Ovary (tissue), 9 donors: ENCODE results near the gene GRAMD2A. TPM values are rescaled to one million over a fixed set of nuclear protein-coding genes. Genes with fewer than 3 reads are reported as not detected.

Source experiments
- DNase-seq, 5 donors: peaks; one replicate each; pipeline ENCODE4 v3.0.0-alpha.2; 2019 to 2020
- H3K27ac ChIP-seq, 2 donors: fragments of 200-600 bp; one replicate each; pipeline versions ENCODE4 v1.5.1 to v1.8.0; 2019 to 2022
- H3K27me3 ChIP-seq: fragments of 200-600 bp; one replicate; pipeline ENCODE4 v1.8.0; 2022
- H3K36me3 ChIP-seq: fragments of 200-600 bp; sonication (generic); one replicate; pipeline ENCODE4 v1.5.1; 2019
- H3K4me1 ChIP-seq: one replicate; pipeline ENCODE4 v1.8.1; 2013; ENCODE audit warnings: mild to moderate bottlenecking, moderate library complexity; ENCODE audit not compliant: insufficient read depth
- H3K4me3 ChIP-seq: fragments of 200-600 bp; sonication (generic); one replicate; pipeline ENCODE4 v1.5.1; 2017
- H3K9me3 ChIP-seq, 2 donors: fragments of 200-600 bp in 1 of 2; sonication (generic) in 1 of 2; one replicate each; pipeline versions ENCODE4 v1.5.1 to v1.8.1; 2013 to 2019; ENCODE audit warnings: mild to moderate bottlenecking in 1 of 2, moderate library complexity in 1 of 2
- EP300 ChIP-seq: sonication (generic); formaldehyde crosslinking; IDR thresholded peaks from one replicate; pipeline ENCODE4 v1.6.1; 2017; ENCODE audit warnings: antibody characterized with exemption
- POLR2A ChIP-seq: fragments of 450-650 bp; IDR thresholded peaks from one replicate; pipeline ENCODE4 v1.6.1; 2017; ENCODE audit warnings: antibody characterized with exemption, mild to moderate bottlenecking, moderate library complexity
- WGBS, 3 donors: extraction: QIAGEN DNeasy Blood & Tissue Kit in 1 of 3; methylation state at CpG; one replicate each; pipeline versions ENCODE4 v1.1.5 to v1.1.7; 2013 to 2017; 5-methylcytosine and 5-hydroxymethylcytosine counted together
- intact Hi-C, 4 donors: fragments of 100-400 bp; cut with DNase I; formaldehyde crosslinking; loops; one replicate each; pipeline versions ENCODE4 v1.11.0 to v1.15.1; 2022 to 2023
- polyA plus RNA-seq, 2 donors: library from polyadenylated mRNA; stranded (reverse); fragments of 200-250 nt in 1 of 2; fragments of 350-450 nt in 1 of 2; fragmentation: Illumina TruSeq in 1 of 2; extraction: RNeasy Lipid Tissue Mini Kit (QIAGEN cat#74804) in 1 of 2; gene quantifications; one replicate each; pipeline ENCODE4 v1.2.3, GENCODE V29; 2013 to 2014
- total RNA-seq, 7 donors: library from RNA; depleted of rRNA in 2 of 7; stranded (reverse); fragments of >200 nt in 2 of 7; fragmentation: NEBNext Ultra II Directional in 3 of 7; extraction: Animal tissue kit (Norgen Biotek cat#: 25700) in 3 of 7; gene quantifications; one replicate each; pipeline versions ENCODE4 v1.1.0 to v1.2.4, GENCODE V29; 2016 to 2023
- TF ChIP-seq, protein P1 (sequence below), 3 donors: fragments of 450-650 bp in 2 of 3; fragments of 200-600 bp in 1 of 3; IDR thresholded peaks; one replicate each; pipeline versions ENCODE4 v1.5.1 to v1.8.0; 2016 to 2022; ENCODE audit warnings: antibody characterized with exemption in 3 of 3, mild to moderate bottlenecking in 1 of 3
- donor health status: DM: no; HTN: no; CAD: no; lungs with moderate emphysema.
- donor health status: DM: no; HTN: no; CAD: no.
- donor health status: Bipolar disorder and iron deficiency.
- donor health status: DM: yes; HTN: yes; CAD: no.
- donor health status: DM: no; HTN: no; CAD: no.
- donor health status: DM: yes; HTN: yes; CAD: no.

The GRAMD2A gene
- total and polyA plus RNA-seq, 9 donors = 0.08 to 8.5 (median 1.4) TPM

GRCh38 chr15:72231833-72232478, 34.4 kb upstream of the GRAMD2A start:
- no peak for DNase-seq
- H3K9me3 ChIP-seq = no peaks in the 10 kb centered on the region
- no peaks in the 10 kb centered on the region for H3K36me3 ChIP-seq
- intact Hi-C loops = loop anchor here in 2 of 4 donors (2.0 to 5.0 kb wide), 2 partner anchors 40 to 41 kb away; partner anchors contain the start of gene PARP6 (in 2 of the 2)
- no peaks in the 10 kb centered on the region for H3K27me3 ChIP-seq
- WGBS, 3 donors = 1 to 3% (median 2%) methylated on average over 16 of the region's 16 CpGs
- H3K4me3 ChIP-seq = peak overlapping the region; percentile 88
- H3K27ac ChIP-seq = peak overlapping the region; percentile 90 to 99
- H3K4me1 ChIP-seq = peaks cover 14% of the 10 kb centered on the region
- TF ChIP-seq POLR2A (no peak), EP300 (no peak)
- TF ChIP-seq, protein P1, sequence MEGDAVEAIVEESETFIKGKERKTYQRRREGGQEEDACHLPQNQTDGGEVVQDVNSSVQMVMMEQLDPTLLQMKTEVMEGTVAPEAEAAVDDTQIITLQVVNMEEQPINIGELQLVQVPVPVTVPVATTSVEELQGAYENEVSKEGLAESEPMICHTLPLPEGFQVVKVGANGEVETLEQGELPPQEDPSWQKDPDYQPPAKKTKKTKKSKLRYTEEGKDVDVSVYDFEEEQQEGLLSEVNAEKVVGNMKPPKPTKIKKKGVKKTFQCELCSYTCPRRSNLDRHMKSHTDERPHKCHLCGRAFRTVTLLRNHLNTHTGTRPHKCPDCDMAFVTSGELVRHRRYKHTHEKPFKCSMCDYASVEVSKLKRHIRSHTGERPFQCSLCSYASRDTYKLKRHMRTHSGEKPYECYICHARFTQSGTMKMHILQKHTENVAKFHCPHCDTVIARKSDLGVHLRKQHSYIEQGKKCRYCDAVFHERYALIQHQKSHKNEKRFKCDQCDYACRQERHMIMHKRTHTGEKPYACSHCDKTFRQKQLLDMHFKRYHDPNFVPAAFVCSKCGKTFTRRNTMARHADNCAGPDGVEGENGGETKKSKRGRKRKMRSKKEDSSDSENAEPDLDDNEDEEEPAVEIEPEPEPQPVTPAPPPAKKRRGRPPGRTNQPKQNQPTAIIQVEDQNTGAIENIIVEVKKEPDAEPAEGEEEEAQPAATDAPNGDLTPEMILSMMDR (IDR thresholded peaks at IDR 0.05) = no peak

DNA sequence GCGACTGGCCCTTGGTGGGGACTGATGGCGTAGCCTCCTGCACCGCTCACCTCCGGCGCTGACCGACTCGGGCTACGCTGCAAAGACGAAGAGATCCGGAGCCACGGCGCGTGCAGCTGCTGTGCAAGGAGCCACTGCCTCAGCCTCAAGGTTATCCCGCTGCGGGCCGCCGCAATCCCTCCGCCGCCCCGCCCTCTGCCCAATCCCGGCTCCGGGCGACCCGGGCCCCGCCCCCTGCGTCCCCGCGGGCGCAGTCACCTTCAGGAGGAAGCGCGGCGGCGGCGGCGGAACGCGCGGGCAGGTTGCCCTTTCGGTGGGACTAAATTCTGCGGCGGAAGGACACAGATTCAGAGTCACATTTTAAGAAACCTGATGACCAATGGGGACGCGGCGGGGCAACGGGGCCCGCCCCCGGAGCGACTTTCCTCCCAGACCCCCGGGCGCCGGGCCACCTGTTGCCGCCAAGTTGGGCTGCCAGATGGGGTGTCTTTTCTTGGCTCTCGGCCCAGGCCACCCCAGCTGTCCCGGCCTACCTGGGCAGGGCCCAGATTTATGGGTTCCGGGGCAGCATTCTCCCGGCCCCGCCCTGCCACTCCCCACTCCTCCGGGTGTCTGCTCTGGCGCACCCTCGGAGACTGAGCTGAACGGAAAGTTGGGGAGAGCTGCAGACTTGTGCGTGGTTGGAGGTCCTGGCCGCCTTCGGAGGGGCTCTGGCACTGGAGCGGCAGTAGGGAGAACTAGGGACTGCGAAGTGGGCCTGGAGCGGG, 33.7 kb upstream of the GRAMD2A start, which contains the start of gene PKM:
Gene PKM, minus strand, starts transcription at position 125 of the 767 bp plus-strand sequence. CDS start 12,093 bp downstream, outside the sequence.
- Histone ChIP-seq H3K27ac (peak within 1 kb of the TSS; percentile 90 to 99), H3K4me3 (peak within 1 kb of the TSS; percentile 88), H3K36me3 (no peaks in the 10 kb centered on the region), H3K4me1 (peaks cover 18% of the 10 kb centered on the region), H3K9me3 (no peaks in the 10 kb centered on the region), H3K27me3 (no peaks in the 10 kb centered on the region)
- peak; percentile 93 to 97 (median 94) for DNase-seq
- intact Hi-C loops = loop anchor here in 2 of 4 donors (2.0 to 5.0 kb wide), 2 partner anchors 41 to 42 kb away; partner anchors contain the start of gene PARP6 (in 2 of the 2)
- 0 to 1% (median 1%) methylated on average over 52 to 67 of the region's 67 CpGs for WGBS, 3 donors
- TF ChIP-seq, protein P1 (IDR thresholded peaks at IDR 0.05) = no peak
- peak; percentile 88 for TF ChIP-seq POLR2A

DNA sequence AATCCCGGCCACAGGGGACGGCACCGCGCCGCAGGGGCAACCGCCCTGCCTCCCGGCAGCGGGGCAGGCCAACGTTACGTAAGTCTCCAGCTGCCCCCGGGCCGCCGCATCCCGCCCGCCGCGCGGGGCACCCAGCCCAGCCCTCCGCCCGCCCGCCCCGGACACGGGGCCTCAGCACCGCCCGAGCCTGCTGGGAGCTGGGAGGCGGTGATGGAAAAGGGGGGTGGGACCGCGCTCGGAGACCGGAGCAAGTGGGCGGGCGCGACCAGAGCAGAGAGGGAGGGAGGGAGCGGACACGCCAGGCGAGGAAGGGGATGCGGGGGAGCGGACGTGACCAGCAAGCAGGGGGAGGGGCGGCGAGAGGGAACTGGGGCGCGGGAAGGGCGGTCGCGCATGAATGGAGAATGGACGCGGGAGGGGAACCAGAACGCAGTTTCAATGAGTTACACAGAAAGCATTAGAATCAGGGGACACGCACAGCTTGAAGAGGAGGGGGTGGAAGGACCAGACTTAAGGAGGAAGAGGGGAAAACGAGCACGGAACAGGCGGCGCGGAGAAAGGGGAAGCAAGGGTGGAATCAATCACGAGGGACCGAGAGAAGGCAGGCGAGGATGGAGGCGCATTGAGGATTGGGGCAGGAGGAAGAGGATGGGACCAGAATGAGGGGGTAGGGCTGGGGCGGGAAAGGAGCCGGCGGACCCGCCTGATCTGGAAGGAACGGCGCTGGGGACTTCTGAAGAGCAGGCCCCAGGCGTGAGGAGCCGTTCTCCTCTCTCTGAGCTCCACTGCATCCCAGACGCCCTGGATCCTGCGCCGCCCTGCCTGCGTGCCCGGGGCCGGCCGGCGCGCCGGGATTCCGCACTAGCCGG, 32.8 kb upstream of the GRAMD2A start:
- Histone ChIP-seq H3K4me3 (peak overlapping the region; percentile 88), H3K27ac (peak overlapping the region; percentile 90 to 99), H3K4me1 (peaks cover 20% of the 10 kb centered on the region), H3K36me3 (no peaks in the 10 kb centered on the region), H3K27me3 (no peaks in the 10 kb centered on the region), H3K9me3 (no peaks in the 10 kb centered on the region)
- DNase-seq = peak; percentile 92 to 95 (median 93)
- TF ChIP-seq, protein P1 (IDR thresholded peaks at IDR 0.05) = peak in 1 of 3 donors; percentile 20
- peak; percentile 61 for TF ChIP-seq POLR2A
- no peak for TF ChIP-seq EP300
- intact Hi-C loops = loop anchor here in 2 of 4 donors (2.0 to 5.0 kb wide), 2 partner anchors 42 kb away; partner anchors contain the start of gene PARP6 (in 2 of the 2)
- 1% methylated on average over 61 to 79 of the region's 79 CpGs for WGBS, 3 donors

DNA sequence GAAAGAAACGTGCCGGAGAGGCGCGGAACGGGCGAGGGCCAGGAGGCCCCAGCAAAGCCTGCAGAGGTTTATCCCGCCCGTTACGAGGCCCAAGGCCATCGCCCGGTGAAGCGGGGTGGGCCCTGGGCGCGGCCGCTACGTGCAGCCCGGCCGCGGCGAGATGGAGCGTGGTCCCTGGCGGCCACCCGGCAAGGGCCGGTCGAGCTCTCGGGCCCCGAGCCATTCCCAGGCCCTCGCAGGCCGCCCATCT, 32.3 kb upstream of the GRAMD2A start:
- Histone ChIP-seq H3K27ac (peak overlapping the region; percentile 90 to 99), H3K4me3 (peak overlapping the region; percentile 88), H3K36me3 (no peaks in the 10 kb centered on the region), H3K9me3 (no peaks in the 10 kb centered on the region), H3K27me3 (no peaks in the 10 kb centered on the region), H3K4me1 (peaks cover 20% of the 10 kb centered on the region)
- DNase-seq = no peak
- intact Hi-C loops = loop anchor here in 2 of 4 donors (2.0 to 5.0 kb wide), 2 partner anchors 42 to 43 kb away; partner anchors contain the start of gene PARP6 (in 2 of the 2)
- TF ChIP-seq, protein P1 (IDR thresholded peaks at IDR 0.05) = no peak
- TF ChIP-seq EP300 (no peak), POLR2A (no peak)
- 0% methylated on average over 28 to 29 of the region's 29 CpGs for WGBS, 3 donors
